Kidney (tissue), 14 donors: ENCODE data around the gene BTBD9. TPM values are rescaled to one million over a fixed set of nuclear protein-coding genes. Genes with fewer than 3 reads are reported as not detected.

Experiments
- DNase-seq, 5 donors: peaks; one replicate each; pipeline ENCODE4 v3.0.0-alpha.2; 2013 to 2020
- FAIRE-seq: peaks from 2 replicates; lab custom pipeline; 2012; peaks lifted over from hg19 to GRCh38; lab: Jason Lieb, UNC
- H3K27ac ChIP-seq, 2 donors: one replicate each; pipeline ENCODE4 v1.7.0; 2013; ENCODE audit warnings: low read depth in 2 of 2, low read length in 2 of 2, inconsistent platforms in 1 of 2
- H3K27me3 ChIP-seq: one replicate; pipeline ENCODE4 v1.7.1; 2013; ENCODE audit warnings: low read length, inconsistent platforms; ENCODE audit not compliant: control insufficient read depth, insufficient read depth
- H3K36me3 ChIP-seq, 3 donors: one replicate each; pipeline versions ENCODE4 v1.7.0 to v1.7.1; 2013; ENCODE audit warnings: low read length in 3 of 3, control low read depth in 1 of 3, inconsistent platforms in 1 of 3; ENCODE audit not compliant: insufficient read depth in 3 of 3, control insufficient read depth in 2 of 3
- H3K4me1 ChIP-seq, 3 donors: one replicate each; pipeline versions ENCODE4 v1.7.0 to v1.7.1; 2013; ENCODE audit warnings: low read length in 3 of 3, inconsistent platforms in 1 of 3, low read depth in 1 of 3; ENCODE audit not compliant: control insufficient read depth in 2 of 3, insufficient read depth in 2 of 3
- H3K4me3 ChIP-seq, 3 donors: one replicate each; pipeline versions ENCODE4 v1.7.0 to v1.8.1; 2013; ENCODE audit warnings: low read length in 3 of 3, control low read depth in 1 of 3, inconsistent platforms in 1 of 3
- H3K9ac ChIP-seq, 3 donors: one replicate each; pipeline versions ENCODE4 v1.7.0 to v1.7.1; 2013; ENCODE audit warnings: low read length in 3 of 3, control low read depth in 1 of 3, inconsistent platforms in 1 of 3
- H3K9me3 ChIP-seq, 3 donors: one replicate each; pipeline versions ENCODE4 v1.7.0 to v1.7.1; 2013; ENCODE audit warnings: low read length in 3 of 3, control low read depth in 1 of 3, inconsistent platforms in 1 of 3; ENCODE audit not compliant: control insufficient read depth in 2 of 3, insufficient read depth in 1 of 3
- intact Hi-C: fragments of 100-400 bp; cut with DNase I; formaldehyde crosslinking; loops from one replicate; pipeline ENCODE4 v1.11.1; 2022
- polyA plus RNA-seq: library from polyadenylated mRNA; stranded (reverse); fragments of 350-450 nt; fragmentation: Illumina TruSeq; extraction: RNeasy Lipid Tissue Mini Kit (QIAGEN cat#74804); gene quantifications from one replicate; pipeline ENCODE4 v1.2.3, GENCODE V29; 2014; ENCODE audit warnings: low read depth, low replicate concordance; ENCODE audit not compliant: insufficient read depth
- total RNA-seq: library from RNA; stranded (reverse); fragmentation: NEBNext Ultra II Directional; extraction: Animal tissue kit (Norgen Biotek cat#: 25700); gene quantifications from one replicate; pipeline ENCODE4 v1.2.1, GENCODE V29; 2021
- TF ChIP-seq, protein P1 (sequence below): IDR thresholded peaks from 3 replicates; pipeline ENCODE4 v1.5.1; 2012; ENCODE audit warnings: mild to moderate bottlenecking, moderate library complexity, borderline replicate concordance; ENCODE audit not compliant: insufficient read depth; ENCODE audit errors: extremely low read depth
- donor health status: control.
- donor health status: control.
- donor health status: control.
- donor health status: control.
- donor health status: control.
- donor health status: DM: yes; HTN: yes; CAD: no.
- donor health status: Normal renal cell carcinoma (clear cell type).

BTBD9 gene
- total and polyA plus RNA-seq, 2 donors from 2014 or later, result 4.2 to 29.9 TPM

- no peak for FAIRE-seq
- Histone ChIP-seq H3K9ac (no peak overlapping the region), H3K27me3 (no peaks in the 10 kb centered on the region), H3K9me3 (no peaks in the 10 kb centered on the region), H3K27ac (no peak overlapping the region), H3K4me3 (no peak overlapping the region), H3K36me3 (no peaks in the 10 kb centered on the region), H3K4me1 (peaks cover 0 to 13% (median under 1%) of the 10 kb centered on the region in 3 donors)
- intact Hi-C loops, result no loop called here
- TF ChIP-seq, protein P1, sequence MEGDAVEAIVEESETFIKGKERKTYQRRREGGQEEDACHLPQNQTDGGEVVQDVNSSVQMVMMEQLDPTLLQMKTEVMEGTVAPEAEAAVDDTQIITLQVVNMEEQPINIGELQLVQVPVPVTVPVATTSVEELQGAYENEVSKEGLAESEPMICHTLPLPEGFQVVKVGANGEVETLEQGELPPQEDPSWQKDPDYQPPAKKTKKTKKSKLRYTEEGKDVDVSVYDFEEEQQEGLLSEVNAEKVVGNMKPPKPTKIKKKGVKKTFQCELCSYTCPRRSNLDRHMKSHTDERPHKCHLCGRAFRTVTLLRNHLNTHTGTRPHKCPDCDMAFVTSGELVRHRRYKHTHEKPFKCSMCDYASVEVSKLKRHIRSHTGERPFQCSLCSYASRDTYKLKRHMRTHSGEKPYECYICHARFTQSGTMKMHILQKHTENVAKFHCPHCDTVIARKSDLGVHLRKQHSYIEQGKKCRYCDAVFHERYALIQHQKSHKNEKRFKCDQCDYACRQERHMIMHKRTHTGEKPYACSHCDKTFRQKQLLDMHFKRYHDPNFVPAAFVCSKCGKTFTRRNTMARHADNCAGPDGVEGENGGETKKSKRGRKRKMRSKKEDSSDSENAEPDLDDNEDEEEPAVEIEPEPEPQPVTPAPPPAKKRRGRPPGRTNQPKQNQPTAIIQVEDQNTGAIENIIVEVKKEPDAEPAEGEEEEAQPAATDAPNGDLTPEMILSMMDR, result no peak
- DNase-seq, result peak in 1 of 5 donors; percentile 45
These were observed 464.8 kb downstream of the BTBD9 start for GRCh38 chr6:38174806-38175495.

DNA sequence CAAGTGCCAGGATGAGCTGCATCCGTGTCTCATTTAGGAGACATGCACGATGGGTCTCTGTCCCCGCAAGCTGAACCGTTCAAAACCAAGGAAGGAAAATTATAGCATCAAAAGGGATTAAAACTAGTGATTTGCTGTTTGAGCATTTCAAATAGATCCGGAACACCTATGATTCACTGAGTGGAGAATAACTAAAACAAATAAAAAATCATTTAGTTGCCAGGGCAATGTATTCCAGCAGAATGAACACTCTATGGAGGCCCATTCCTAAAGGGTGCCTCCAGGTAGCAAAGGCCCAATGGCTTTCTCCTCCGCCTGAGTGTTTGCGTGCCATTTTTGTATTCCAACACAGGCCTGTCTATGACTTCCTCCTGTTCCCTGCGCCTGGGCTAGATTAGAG is 465.4 kb downstream of the BTBD9 start:
- TF ChIP-seq, protein P1, result no peak
- H3K9me3 ChIP-seq, result no peaks in the 10 kb centered on the region
- intact Hi-C loops, result no loop called here
- no peaks in the 10 kb centered on the region for H3K36me3 ChIP-seq
- FAIRE-seq, result no peak
- H3K9ac ChIP-seq, result no peak overlapping the region
- H3K4me3 ChIP-seq, result no peak overlapping the region
- H3K27ac ChIP-seq, result no peak overlapping the region
- peaks cover 0 to 13% (median 3%) of the 10 kb centered on the region in 3 donors for H3K4me1 ChIP-seq
- no peak for DNase-seq
- H3K27me3 ChIP-seq, result no peaks in the 10 kb centered on the region

DNA sequence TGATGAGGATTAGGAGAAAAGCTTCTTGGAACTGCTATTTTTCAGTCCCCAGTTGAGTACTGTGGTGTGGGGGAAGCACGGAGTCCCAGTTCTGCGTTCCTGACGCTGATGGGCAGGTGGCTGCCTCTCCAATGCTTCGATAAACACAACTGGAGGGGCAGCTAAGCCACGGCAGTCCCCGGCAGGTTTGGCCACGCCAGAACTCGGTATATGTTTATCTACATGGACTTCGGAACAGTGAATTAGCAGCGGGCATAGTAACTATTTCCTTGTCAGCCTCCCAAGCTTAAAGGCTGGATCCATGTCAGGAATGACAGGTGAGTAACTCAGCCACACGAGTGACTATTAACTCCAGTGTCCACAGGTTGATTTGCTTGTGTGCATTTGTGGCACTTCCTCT is 465.8 kb downstream of the BTBD9 start:
- H3K36me3 ChIP-seq, result no peaks in the 10 kb centered on the region
- FAIRE-seq, result no peak

More for the DNA sequence above, 465.8 kb downstream of the BTBD9 start:
- peaks cover 0 to 13% (median 3%) of the 10 kb centered on the region in 3 donors for H3K4me1 ChIP-seq
- H3K27ac ChIP-seq, result no peak overlapping the region
- peak in 1 of 5 donors; percentile 22 for DNase-seq
- H3K9me3 ChIP-seq, result no peaks in the 10 kb centered on the region
- no peak overlapping the region for H3K9ac ChIP-seq
- TF ChIP-seq, protein P1, result no peak
- no peaks in the 10 kb centered on the region for H3K27me3 ChIP-seq
- no peak overlapping the region for H3K4me3 ChIP-seq
- intact Hi-C loops, result no loop called here
